WTC11 (cell line): ENCODE measurements around the gene PSMD4. TPM values are rescaled to one million over a fixed set of nuclear protein-coding genes. Genes with fewer than 3 reads are reported as not detected.
"Not testable (repeated sequence)": the region's sequence is repeated elsewhere in the genome, so short reads cannot be mapped to it uniquely, and the experiment has no call there.

ENCODE experiments used
- ATAC-seq: fragments of 200-7000 bp; cut with Tn5 transposase; 2 replicates; pipeline ENCODE4 v1.10.0; 2021; ENCODE audit warnings: mild to moderate bottlenecking, moderate library complexity
- CTCF ChIA-PET: fragments of 300-600 bp; sonication (Branson Sonifier 250); formaldehyde crosslinking; loops from one replicate; lab custom pipeline; 2021; ENCODE audit warnings: antibody characterized with exemption; lab: Charles Lee
- POLR2A ChIA-PET: fragments of 350-600 bp; sonication (Branson Sonifier 250); formaldehyde crosslinking; loops from one replicate; lab custom pipeline; 2021; ENCODE audit warnings: antibody characterized with exemption; lab: Charles Lee
- DNase-seq: peaks from one replicate; pipeline ENCODE4 v3.0.0; 2021; ENCODE audit warnings: low spot score
- H3K27ac Mint-ChIP-seq: 2 replicates; pipeline ENCODE4 v1.8.0; 2021; ENCODE audit warnings: mixed read lengths
- H3K27me3 Mint-ChIP-seq: 2 replicates; pipeline ENCODE4 v1.8.0; 2021; ENCODE audit warnings: low read depth, mild to moderate bottlenecking, moderate library complexity, mixed read lengths
- H3K36me3 Mint-ChIP-seq: 2 replicates; pipeline ENCODE4 v1.8.0; 2021; ENCODE audit warnings: mixed read lengths
- H3K4me1 Mint-ChIP-seq: 2 replicates; pipeline ENCODE4 v1.8.0; 2022; ENCODE audit warnings: mixed read lengths
- H3K4me3 Mint-ChIP-seq: 2 replicates; pipeline ENCODE4 v1.8.0; 2021; ENCODE audit warnings: mild to moderate bottlenecking, moderate library complexity, mixed read lengths
- H3K9me3 Mint-ChIP-seq: 2 replicates; pipeline ENCODE4 v1.8.0; 2021; ENCODE audit warnings: mixed read lengths
- FOXJ3 ChIP-seq: sonication (generic); formaldehyde crosslinking; IDR thresholded peaks from 2 replicates; pipeline ENCODE4 v1.9.0; 2021; ENCODE audit warnings: missing genetic modification reagents, mild to moderate bottlenecking, borderline replicate concordance
- JUN ChIP-seq: sonication (generic); formaldehyde crosslinking; IDR thresholded peaks from 2 replicates; pipeline ENCODE4 v1.8.0; 2023; ENCODE audit warnings: mild to moderate bottlenecking, missing genetic modification reagents
- MXD4 ChIP-seq: fragments of 250-450 bp; sonication (Bioruptor Pico); IDR thresholded peaks from 2 replicates; pipeline ENCODE4 v1.8.0; 2021; ENCODE audit warnings: mild to moderate bottlenecking, moderate library complexity, borderline replicate concordance
- NFE2L1 ChIP-seq: sonication (generic); formaldehyde crosslinking; IDR thresholded peaks from 2 replicates; pipeline ENCODE4 v1.8.1; 2023; ENCODE audit warnings: missing genetic modification reagents
- NR3C1 ChIP-seq: sonication (generic); formaldehyde crosslinking; conservative IDR thresholded peaks from 2 replicates; pipeline ENCODE4 v1.8.1; 2023; ENCODE audit warnings: low read depth, mild to moderate bottlenecking, missing genetic modification reagents
- RORB ChIP-seq: fragments of 250-450 bp; sonication (Bioruptor Pico); IDR thresholded peaks from 2 replicates; pipeline ENCODE4 v1.9.0; 2021; ENCODE audit warnings: mild to moderate bottlenecking
- SOX15 ChIP-seq: fragments of 250-450 bp; sonication (Bioruptor Pico); IDR thresholded peaks from 2 replicates; pipeline ENCODE4 v1.9.0; 2021; ENCODE audit warnings: mild to moderate bottlenecking
- ZNF121 ChIP-seq: sonication (generic); formaldehyde crosslinking; IDR thresholded peaks from 2 replicates; pipeline ENCODE4 v1.8.0; 2023; ENCODE audit warnings: missing genetic modification reagents
- ZNF138 ChIP-seq: sonication (generic); formaldehyde crosslinking; conservative IDR thresholded peaks from 2 replicates; pipeline ENCODE4 v1.8.1; 2022; ENCODE audit warnings: mild to moderate bottlenecking, moderate library complexity, missing genetic modification reagents
- ZNF232 ChIP-seq: sonication (generic); formaldehyde crosslinking; IDR thresholded peaks from 2 replicates; pipeline ENCODE4 v1.8.0; 2022; ENCODE audit warnings: mild to moderate bottlenecking, missing genetic modification reagents
- ZNF317 ChIP-seq: sonication (generic); formaldehyde crosslinking; IDR thresholded peaks from 2 replicates; pipeline ENCODE4 v1.8.1; 2023; ENCODE audit warnings: low read depth, mild to moderate bottlenecking, moderate library complexity, missing genetic modification reagents, borderline replicate concordance
- ZNF396 ChIP-seq: fragments of 250-450 bp; sonication (Bioruptor Pico); IDR thresholded peaks from 2 replicates; pipeline ENCODE4 v1.8.0; 2021; ENCODE audit warnings: mild to moderate bottlenecking, moderate library complexity, borderline replicate concordance
- ZNF416 ChIP-seq: fragments of 250-450 bp; sonication (Bioruptor Pico); IDR thresholded peaks from 2 replicates; pipeline ENCODE4 v1.9.0; 2021; ENCODE audit warnings: mild to moderate bottlenecking, inconsistent platforms
- ZNF671 ChIP-seq: fragments of 250-450 bp; sonication (Bioruptor Pico); IDR thresholded peaks from 2 replicates; pipeline ENCODE4 v1.8.0; 2021; ENCODE audit warnings: mild to moderate bottlenecking
- total RNA-seq: library from RNA; stranded (reverse); gene quantifications from 3 replicates; pipeline ENCODE4 v1.2.3, GENCODE V29; 2021
- TF ChIP-seq, protein P1 (sequence below): sonication (generic); formaldehyde crosslinking; IDR thresholded peaks from 2 replicates; pipeline ENCODE4 v1.8.1; 2022; ENCODE audit warnings: low read depth, mild to moderate bottlenecking, moderate library complexity, missing genetic modification reagents, borderline replicate concordance
- TF ChIP-seq, protein P2 (sequence below): sonication (generic); formaldehyde crosslinking; IDR thresholded peaks from 2 replicates; pipeline ENCODE4 v1.8.1; 2022; ENCODE audit warnings: low read depth, missing genetic modification reagents, borderline replicate concordance
- TF ChIP-seq, protein P3 (sequence below): sonication (generic); formaldehyde crosslinking; IDR thresholded peaks from 2 replicates; pipeline ENCODE4 v1.8.1; 2022; ENCODE audit warnings: mild to moderate bottlenecking, moderate library complexity, missing genetic modification reagents
- TF ChIP-seq, protein P4 (sequence below): sonication (generic); formaldehyde crosslinking; IDR thresholded peaks from 2 replicates; pipeline ENCODE4 v1.8.1; 2022; ENCODE audit warnings: mild to moderate bottlenecking, missing genetic modification reagents, moderate library complexity, borderline replicate concordance

PSMD4 gene
- total RNA-seq, 1 experiment from 2014 or later: 202 TPM

DNA sequence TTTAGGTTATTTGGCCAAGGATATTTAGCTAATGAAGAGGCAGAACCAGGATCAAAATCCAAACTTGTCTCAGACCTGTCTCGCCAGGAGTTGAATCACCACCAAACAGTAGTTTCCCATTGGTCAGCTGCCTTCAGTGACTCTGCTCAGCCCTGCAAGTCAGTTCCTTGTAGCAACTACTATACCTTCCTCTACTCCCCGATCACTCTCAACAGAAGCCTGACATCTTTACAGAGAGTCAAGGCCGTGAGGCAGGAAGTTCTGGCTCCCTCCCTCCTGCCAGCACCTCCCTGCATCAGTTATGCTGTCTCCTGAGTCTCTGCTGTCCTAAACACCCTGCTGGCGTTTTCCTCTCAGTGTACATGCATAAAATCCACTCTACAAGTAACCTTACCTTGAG lies 13.2 kb downstream of the PSMD4 start:
- TF ChIP-seq, protein P1, sequence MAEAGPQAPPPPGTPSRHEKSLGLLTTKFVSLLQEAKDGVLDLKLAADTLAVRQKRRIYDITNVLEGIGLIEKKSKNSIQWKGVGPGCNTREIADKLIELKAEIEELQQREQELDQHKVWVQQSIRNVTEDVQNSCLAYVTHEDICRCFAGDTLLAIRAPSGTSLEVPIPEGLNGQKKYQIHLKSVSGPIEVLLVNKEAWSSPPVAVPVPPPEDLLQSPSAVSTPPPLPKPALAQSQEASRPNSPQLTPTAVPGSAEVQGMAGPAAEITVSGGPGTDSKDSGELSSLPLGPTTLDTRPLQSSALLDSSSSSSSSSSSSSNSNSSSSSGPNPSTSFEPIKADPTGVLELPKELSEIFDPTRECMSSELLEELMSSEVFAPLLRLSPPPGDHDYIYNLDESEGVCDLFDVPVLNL (CRISPR knock-in tag): no peak
- TF ChIP-seq NR3C1 (CRISPR knock-in tag) (no peak), ZNF416 (CRISPR knock-in tag) (no peak)
- CTCF ChIA-PET: interaction anchor here (2.0 kb wide), 1 partner anchor 13 kb away, joined by 6 read pairs; the partner anchor contains the start of gene PSMD4
- Mint-ChIP-seq H3K9me3 (no peaks in the 10 kb centered on the region), H3K4me1 (no peaks in the 10 kb centered on the region), H3K27me3 (no peaks in the 10 kb centered on the region), H3K4me3 (no peak overlapping the region), H3K36me3 (peaks cover 50% of the 10 kb centered on the region), H3K27ac (peak overlapping the region; percentile 79; the same call in 1 of the 2 replicates)
- ATAC-seq: no peak
- DNase-seq: no peak
- POLR2A ChIA-PET: interaction anchor here (0.8 kb wide), 1 partner anchor 16 kb away, joined by 3 read pairs; no protein-coding TSS in a partner anchor

DNA sequence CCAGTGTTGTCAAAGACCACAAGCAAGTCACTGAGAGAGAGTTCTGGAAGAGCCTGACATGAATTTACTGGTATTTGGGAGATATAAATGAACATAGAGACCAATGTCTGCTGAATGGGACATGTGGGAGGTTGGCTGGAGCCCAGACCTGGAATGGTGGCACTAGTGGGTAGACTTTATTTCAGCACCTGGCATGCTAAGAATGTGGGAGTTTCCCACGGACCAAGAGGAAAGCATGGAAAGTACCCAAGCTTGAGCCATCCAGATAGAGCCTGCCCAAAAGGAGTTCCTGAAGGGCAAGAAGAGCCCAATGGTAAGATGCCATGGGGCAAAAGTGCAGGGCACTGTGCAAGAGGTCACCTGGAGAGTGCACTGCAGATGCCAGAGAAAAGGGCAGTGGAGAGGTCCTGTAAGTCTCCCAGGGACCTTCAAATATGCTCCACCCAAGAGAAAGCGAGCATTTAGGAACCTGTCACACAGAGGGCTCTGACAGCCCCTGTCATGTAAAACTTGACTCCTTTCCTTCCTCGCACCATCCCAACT lies 19.5 kb downstream of the PSMD4 start:
- DNase-seq: no peak
- H3K27ac Mint-ChIP-seq: no peak overlapping the region; the same call in 1 of the 2 replicates
- H3K4me1 Mint-ChIP-seq: no peaks in the 10 kb centered on the region
- TF ChIP-seq RORB (CRISPR knock-in tag): no peak
- TF ChIP-seq ZNF138 (CRISPR knock-in tag): no peak
- H3K4me3 Mint-ChIP-seq: no peak overlapping the region
- peaks cover 4% of the 10 kb centered on the region; the same call in 1 of the 2 replicates for H3K27me3 Mint-ChIP-seq
- ATAC-seq: no peak
- POLR2A ChIA-PET: no interaction called here
- CTCF ChIA-PET: interaction anchor here (1.3 kb wide), 1 partner anchor 22 kb away, joined by 4 read pairs; no protein-coding TSS in a partner anchor
- H3K9me3 Mint-ChIP-seq: no peaks in the 10 kb centered on the region
- peaks cover 5% of the 10 kb centered on the region for H3K36me3 Mint-ChIP-seq

DNA sequence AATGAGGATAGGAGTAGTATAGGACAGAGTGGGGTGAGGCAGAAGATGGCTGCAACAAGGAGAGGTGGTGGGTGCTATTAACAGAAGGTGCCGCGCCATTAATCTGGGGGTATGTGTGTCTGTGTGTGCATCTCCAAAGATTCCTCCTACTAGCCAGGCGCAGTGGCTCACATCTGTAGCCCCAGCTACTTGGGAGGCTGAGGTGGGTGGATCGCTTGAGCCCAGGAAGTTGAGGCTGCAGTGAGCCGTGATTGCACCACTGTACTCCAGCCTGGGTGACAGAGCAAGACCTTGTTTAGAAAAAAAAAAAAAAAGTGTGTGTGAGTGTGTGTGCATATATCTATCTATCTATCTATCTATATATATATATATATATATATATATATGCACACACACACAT lies 20.8 kb downstream of the PSMD4 start:
- not testable (repeated sequence) for H3K27me3 Mint-ChIP-seq, H3K4me3 Mint-ChIP-seq

DNA sequence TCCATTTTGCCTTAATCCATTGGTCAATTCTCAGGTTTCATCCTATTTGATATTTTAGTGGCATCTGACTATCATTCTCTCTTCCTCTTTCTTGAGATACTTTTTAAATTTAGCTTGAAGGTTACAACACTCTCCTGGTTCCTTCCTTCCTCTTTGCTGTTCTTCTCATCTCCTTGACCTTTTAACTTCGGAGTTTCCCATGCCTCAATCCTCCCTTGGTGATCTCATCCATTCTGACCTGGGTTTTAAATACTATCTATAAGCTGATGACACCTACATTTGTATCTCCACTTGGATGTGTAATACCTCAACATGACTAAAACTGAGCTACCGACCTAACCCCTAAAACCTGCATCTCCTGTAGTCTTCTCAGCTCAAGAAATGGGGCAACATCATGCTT lies 22.7 kb downstream of the PSMD4 start:
- Mint-ChIP-seq H3K9me3 (no peaks in the 10 kb centered on the region), H3K36me3 (peaks cover 3% of the 10 kb centered on the region; the same call in 1 of the 2 replicates), H3K4me1 (no peaks in the 10 kb centered on the region), H3K27me3 (peaks cover 4% of the 10 kb centered on the region; the same call in 1 of the 2 replicates)
- CTCF ChIA-PET: interaction anchor here (2.2 kb wide), 1 partner anchor 25 kb away, joined by 8 read pairs; no protein-coding TSS in a partner anchor
- POLR2A ChIA-PET: interaction anchor here (1.0 kb wide), 1 partner anchor 23 kb away, joined by 3 read pairs; the partner anchor contains the start of gene PSMD4
- DNase-seq: no peak
- ATAC-seq: no peak
- TF ChIP-seq ZNF317 (CRISPR knock-in tag) (no peak), SOX15 (CRISPR knock-in tag) (no peak), NFE2L1 (no peak), ZNF396 (CRISPR knock-in tag) (no peak), JUN (CRISPR knock-in tag) (no peak), NR3C1 (CRISPR knock-in tag) (no peak), MXD4 (CRISPR knock-in tag) (no peak), ZNF232 (CRISPR knock-in tag) (no peak), FOXJ3 (CRISPR knock-in tag) (no peak), ZNF121 (CRISPR knock-in tag) (no peak), ZNF671 (CRISPR knock-in tag) (no peak)
- TF ChIP-seq, protein P2, sequence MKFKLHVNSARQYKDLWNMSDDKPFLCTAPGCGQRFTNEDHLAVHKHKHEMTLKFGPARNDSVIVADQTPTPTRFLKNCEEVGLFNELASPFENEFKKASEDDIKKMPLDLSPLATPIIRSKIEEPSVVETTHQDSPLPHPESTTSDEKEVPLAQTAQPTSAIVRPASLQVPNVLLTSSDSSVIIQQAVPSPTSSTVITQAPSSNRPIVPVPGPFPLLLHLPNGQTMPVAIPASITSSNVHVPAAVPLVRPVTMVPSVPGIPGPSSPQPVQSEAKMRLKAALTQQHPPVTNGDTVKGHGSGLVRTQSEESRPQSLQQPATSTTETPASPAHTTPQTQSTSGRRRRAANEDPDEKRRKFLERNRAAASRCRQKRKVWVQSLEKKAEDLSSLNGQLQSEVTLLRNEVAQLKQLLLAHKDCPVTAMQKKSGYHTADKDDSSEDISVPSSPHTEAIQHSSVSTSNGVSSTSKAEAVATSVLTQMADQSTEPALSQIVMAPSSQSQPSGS (CRISPR knock-in tag): no peak
- TF ChIP-seq, protein P3, sequence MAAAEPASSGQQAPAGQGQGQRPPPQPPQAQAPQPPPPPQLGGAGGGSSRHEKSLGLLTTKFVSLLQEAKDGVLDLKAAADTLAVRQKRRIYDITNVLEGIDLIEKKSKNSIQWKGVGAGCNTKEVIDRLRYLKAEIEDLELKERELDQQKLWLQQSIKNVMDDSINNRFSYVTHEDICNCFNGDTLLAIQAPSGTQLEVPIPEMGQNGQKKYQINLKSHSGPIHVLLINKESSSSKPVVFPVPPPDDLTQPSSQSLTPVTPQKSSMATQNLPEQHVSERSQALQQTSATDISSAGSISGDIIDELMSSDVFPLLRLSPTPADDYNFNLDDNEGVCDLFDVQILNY (CRISPR knock-in tag): no peak
- TF ChIP-seq, protein P4, sequence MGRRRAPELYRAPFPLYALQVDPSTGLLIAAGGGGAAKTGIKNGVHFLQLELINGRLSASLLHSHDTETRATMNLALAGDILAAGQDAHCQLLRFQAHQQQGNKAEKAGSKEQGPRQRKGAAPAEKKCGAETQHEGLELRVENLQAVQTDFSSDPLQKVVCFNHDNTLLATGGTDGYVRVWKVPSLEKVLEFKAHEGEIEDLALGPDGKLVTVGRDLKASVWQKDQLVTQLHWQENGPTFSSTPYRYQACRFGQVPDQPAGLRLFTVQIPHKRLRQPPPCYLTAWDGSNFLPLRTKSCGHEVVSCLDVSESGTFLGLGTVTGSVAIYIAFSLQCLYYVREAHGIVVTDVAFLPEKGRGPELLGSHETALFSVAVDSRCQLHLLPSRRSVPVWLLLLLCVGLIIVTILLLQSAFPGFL (CRISPR knock-in tag): no peak
- TF ChIP-seq, all 79 proteins: peak for 0
- H3K27ac Mint-ChIP-seq: no peak overlapping the region
- no peak overlapping the region for H3K4me3 Mint-ChIP-seq

More for the DNA sequence above, 20.8 kb downstream of the PSMD4 start:
- DNase-seq, ATAC-seq, H3K36me3 Mint-ChIP-seq, H3K27ac Mint-ChIP-seq, POLR2A ChIA-PET, H3K4me1 Mint-ChIP-seq, H3K9me3 Mint-ChIP-seq: not testable (repeated sequence)
- CTCF ChIA-PET: interaction anchor here (1.3 kb wide), 1 partner anchor 24 kb away, joined by 4 read pairs; no protein-coding TSS in a partner anchor
